Uterus (tissue), 2 donors: ENCODE results near the gene ERH.

Experiments
- POLR2A ChIP-seq, 2 donors: fragments of 450-650 bp; IDR thresholded peaks; one replicate each; pipeline ENCODE4 v1.6.1; 2016; ENCODE audit warnings: antibody characterized with exemption in 2 of 2, mild to moderate bottlenecking in 1 of 2, moderate library complexity in 1 of 2
- TF ChIP-seq, protein P1 (sequence below), 4 experiments: fragments of 200-600 bp in 2 of 4; fragments of 450-650 bp in 2 of 4; sonication (generic) in 2 of 4; IDR thresholded peaks; one replicate each; pipeline ENCODE4 v1.5.1; 2016 to 2019; ENCODE audit warnings: antibody characterized with exemption in 4 of 4, mild to moderate bottlenecking in 2 of 4, moderate library complexity in 1 of 4

- TF ChIP-seq, protein P1, sequence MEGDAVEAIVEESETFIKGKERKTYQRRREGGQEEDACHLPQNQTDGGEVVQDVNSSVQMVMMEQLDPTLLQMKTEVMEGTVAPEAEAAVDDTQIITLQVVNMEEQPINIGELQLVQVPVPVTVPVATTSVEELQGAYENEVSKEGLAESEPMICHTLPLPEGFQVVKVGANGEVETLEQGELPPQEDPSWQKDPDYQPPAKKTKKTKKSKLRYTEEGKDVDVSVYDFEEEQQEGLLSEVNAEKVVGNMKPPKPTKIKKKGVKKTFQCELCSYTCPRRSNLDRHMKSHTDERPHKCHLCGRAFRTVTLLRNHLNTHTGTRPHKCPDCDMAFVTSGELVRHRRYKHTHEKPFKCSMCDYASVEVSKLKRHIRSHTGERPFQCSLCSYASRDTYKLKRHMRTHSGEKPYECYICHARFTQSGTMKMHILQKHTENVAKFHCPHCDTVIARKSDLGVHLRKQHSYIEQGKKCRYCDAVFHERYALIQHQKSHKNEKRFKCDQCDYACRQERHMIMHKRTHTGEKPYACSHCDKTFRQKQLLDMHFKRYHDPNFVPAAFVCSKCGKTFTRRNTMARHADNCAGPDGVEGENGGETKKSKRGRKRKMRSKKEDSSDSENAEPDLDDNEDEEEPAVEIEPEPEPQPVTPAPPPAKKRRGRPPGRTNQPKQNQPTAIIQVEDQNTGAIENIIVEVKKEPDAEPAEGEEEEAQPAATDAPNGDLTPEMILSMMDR (IDR thresholded peaks at IDR 0.05): no peak
- no peak for TF ChIP-seq POLR2A (IDR thresholded peaks at IDR 0.05)
These were observed 19.8 kb downstream of the ERH start for GRCh38 chr14:69378274-69378673.
